Hematopoietic multipotent progenitor cell treated with erythropoietin and hydrocortisone succinate and interleukin-3 and kit ligand, for 15 days (in vitro differentiated cells): ENCODE results near the gene GAGE12F.
"Not testable (repeated sequence)": the region's sequence is repeated elsewhere in the genome, so short reads cannot be mapped to it uniquely, and the experiment has no call there.

ENCODE experiments used
- DNase-seq: peaks from one replicate; pipeline ENCODE4 v3.0.0-alpha.2; 2015; ENCODE audit warnings: low spot score

The GAGE12F gene, protein sequence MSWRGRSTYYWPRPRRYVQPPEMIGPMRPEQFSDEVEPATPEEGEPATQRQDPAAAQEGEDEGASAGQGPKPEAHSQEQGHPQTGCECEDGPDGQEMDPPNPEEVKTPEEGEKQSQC

DNA sequence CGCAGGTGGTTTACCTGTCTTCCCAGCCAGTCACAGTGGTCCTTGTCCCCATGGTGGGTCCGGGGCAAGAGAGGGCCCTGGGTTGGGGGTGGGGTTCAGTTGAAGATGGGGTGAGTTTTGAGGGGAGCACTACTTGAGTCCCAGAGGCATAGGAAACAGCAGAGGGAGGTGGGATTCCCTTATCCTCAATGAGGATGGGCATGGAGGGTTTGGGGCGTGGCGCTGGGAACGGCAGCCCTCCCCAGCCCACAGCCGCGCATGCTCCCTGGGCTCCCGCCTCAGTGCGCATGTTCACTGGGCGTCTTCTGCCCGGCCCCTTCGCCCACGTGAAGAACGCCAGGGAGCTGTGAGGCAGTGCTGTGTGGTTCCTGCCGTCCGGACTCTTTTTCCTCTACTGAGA is at the start of gene GAGE12F:
Gene GAGE12F (plus strand): TSS at position 301 of the 400 bp plus-strand sequence. CDS start 1,155 bp downstream, outside the sequence.
- DNase-seq: not testable (repeated sequence)

- not testable (repeated sequence) for DNase-seq
Measured at GRCh38 chrX:49531877-49532276, 28.8 kb upstream of the GAGE12F start, which contains the start of gene GAGE12C. Gene GAGE12C (plus strand): TSS chrX:49532177. CDS start chrX:49533332, 1,155 bp downstream.

DNA sequence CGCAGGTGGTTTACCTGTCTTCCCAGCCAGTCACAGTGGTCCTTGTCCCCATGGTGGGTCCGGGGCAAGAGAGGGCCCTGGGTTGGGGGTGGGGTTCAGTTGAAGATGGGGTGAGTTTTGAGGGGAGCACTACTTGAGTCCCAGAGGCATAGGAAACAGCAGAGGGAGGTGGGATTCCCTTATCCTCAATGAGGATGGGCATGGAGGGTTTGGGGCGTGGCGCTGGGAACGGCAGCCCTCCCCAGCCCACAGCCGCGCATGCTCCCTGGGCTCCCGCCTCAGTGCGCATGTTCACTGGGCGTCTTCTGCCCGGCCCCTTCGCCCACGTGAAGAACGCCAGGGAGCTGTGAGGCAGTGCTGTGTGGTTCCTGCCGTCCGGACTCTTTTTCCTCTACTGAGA is 19.2 kb upstream of the GAGE12F start, which contains the start of gene GAGE12D:
Gene GAGE12D (plus strand): TSS at position 301 of the 400 bp plus-strand sequence. CDS start 1,155 bp downstream, outside the sequence.
- DNase-seq: not testable (repeated sequence)

- not testable (repeated sequence) for DNase-seq
Measured at GRCh38 chrX:49550989-49551388, 9.7 kb upstream of the GAGE12F start, which contains the start of gene GAGE12E. Gene GAGE12E (plus strand): TSS chrX:49551289. CDS start chrX:49552444, 1,155 bp downstream.

GRCh38 chrX:49568728-49569127 is 8.1 kb downstream of the GAGE12F start:
- not testable (repeated sequence) for DNase-seq

DNA sequence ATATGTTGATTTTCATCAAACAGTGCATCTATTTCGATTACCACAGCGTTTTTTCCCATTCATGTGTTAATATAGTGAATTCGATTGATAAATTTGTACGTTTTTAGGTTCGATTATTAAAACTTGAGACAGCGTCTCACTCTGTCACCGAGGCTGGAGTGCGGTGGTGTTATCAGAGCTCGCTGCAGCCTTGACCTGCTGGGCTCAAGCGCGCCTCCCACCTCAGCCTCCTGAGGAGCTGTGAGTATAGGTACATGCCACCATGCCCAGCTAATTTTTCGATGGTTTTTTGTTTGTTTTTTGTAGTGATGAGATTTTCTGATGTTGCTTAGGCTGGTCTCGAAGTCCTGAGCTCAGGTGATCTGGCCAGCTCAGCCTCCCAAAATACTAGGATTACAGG is 8.5 kb downstream of the GAGE12F start:
- DNase-seq: not testable (repeated sequence)

DNA sequence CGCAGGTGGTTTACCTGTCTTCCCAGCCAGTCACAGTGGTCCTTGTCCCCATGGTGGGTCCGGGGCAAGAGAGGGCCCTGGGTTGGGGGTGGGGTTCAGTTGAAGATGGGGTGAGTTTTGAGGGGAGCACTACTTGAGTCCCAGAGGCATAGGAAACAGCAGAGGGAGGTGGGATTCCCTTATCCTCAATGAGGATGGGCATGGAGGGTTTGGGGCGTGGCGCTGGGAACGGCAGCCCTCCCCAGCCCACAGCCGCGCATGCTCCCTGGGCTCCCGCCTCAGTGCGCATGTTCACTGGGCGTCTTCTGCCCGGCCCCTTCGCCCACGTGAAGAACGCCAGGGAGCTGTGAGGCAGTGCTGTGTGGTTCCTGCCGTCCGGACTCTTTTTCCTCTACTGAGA is 9.5 kb downstream of the GAGE12F start, which contains the start of gene GAGE12G:
Gene GAGE12G (plus strand): TSS at position 301 of the 400 bp plus-strand sequence. CDS start 1,155 bp downstream, outside the sequence.
- not testable (repeated sequence) for DNase-seq

DNA sequence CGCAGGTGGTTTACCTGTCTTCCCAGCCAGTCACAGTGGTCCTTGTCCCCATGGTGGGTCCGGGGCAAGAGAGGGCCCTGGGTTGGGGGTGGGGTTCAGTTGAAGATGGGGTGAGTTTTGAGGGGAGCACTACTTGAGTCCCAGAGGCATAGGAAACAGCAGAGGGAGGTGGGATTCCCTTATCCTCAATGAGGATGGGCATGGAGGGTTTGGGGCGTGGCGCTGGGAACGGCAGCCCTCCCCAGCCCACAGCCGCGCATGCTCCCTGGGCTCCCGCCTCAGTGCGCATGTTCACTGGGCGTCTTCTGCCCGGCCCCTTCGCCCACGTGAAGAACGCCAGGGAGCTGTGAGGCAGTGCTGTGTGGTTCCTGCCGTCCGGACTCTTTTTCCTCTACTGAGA is 19.0 kb downstream of the GAGE12F start, which contains the start of gene GAGE12H:
Gene GAGE12H (plus strand): TSS at position 301 of the 400 bp plus-strand sequence. CDS start 1,155 bp downstream, outside the sequence.
- DNase-seq: not testable (repeated sequence)

DNA sequence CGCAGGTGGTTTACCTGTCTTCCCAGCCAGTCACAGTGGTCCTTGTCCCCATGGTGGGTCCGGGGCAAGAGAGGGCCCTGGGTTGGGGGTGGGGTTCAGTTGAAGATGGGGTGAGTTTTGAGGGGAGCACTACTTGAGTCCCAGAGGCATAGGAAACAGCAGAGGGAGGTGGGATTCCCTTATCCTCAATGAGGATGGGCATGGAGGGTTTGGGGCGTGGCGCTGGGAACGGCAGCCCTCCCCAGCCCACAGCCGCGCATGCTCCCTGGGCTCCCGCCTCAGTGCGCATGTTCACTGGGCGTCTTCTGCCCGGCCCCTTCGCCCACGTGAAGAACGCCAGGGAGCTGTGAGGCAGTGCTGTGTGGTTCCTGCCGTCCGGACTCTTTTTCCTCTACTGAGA is 28.6 kb downstream of the GAGE12F start, which contains the start of gene GAGE2A:
Gene GAGE2A (plus strand): TSS at position 301 of the 400 bp plus-strand sequence. CDS start 1,155 bp downstream, outside the sequence.
- not testable (repeated sequence) for DNase-seq

DNA sequence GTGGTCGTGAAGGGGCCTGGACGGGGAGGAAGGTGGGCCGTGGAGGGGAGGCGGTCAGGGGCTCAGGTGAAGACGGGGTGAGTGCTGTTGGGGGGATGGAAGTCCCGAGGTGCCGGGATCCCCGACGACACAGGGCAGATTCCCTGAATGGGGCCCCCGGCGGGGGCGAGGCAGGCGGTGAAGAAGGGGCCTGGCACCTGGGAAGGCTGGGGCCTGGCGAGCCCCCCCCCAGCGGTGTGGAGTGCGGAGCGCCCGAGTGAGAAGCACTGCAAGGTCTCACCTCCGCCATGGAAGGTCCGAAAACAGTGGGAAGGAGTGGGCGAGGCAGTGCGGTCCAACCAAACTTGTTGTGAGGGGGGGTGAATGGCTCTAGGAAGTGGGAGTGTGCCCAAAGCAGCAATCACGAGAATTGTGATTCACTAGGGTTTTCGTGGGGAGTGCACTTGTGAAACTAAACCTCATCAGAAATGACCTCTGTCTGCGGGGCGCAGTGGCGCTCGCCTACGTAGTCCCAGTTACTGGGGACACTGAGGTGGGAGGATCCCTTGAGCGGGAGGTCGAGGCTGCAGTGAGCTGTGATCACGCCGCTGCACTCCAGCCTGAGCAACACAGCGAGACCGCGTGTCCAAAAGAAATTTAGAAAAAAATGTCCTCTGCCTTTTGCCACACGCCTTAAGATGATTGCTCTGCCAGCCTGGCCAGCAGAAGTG is 29.3 kb downstream of the GAGE12F start:
- not testable (repeated sequence) for DNase-seq

DNA sequence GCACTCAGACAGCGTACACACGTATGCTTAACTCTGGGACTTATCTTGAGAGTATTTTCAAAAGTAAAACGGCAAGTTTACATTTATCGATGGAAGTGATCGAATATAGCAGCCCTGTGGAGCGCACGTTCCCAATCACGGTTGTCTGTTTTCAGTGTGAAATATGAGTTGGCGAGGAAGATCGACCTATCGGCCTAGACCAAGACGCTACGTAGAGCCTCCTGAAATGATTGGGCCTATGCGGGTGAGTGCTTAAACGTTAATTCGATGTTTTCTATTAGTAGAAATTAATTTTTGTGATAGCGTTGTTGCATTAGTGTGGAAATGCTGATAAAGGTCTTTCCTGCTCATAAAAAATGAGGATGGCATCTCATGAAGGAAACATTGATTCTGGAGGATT is 29.8 kb downstream of the GAGE12F start:
- not testable (repeated sequence) for DNase-seq

GRCh38 chrX:49598720-49599119 is 38.1 kb downstream of the GAGE12F start, which contains the start of gene GAGE1:
Gene GAGE1 (plus strand): TSS chrX:49599020. CDS start chrX:49600175, 1,155 bp downstream.
- not testable (repeated sequence) for DNase-seq

GRCh38 chrX:49610718-49611310 is 50.2 kb downstream of the GAGE12F start:
- no peak for DNase-seq
